H9 (cell line): Measurements from ENCODE around the gene FREM1. TPM values are rescaled to one million over a fixed set of nuclear protein-coding genes. Genes with fewer than 3 reads are reported as not detected.

Experiments
- DNase-seq: peaks from one replicate; pipeline ENCODE4 v3.0.0-alpha.2; 2017
- H2AFZ ChIP-seq: one replicate; pipeline ENCODE4 v1.6.1; 2013; ENCODE audit warnings: mild to moderate bottlenecking, low read length, control low read depth, moderate library complexity
- H2AK5ac ChIP-seq: 2 replicates; pipeline ENCODE4 v1.6.1; 2013; ENCODE audit warnings: low read length, control low read depth, mixed read lengths; ENCODE audit not compliant: insufficient read length
- H2BK120ac ChIP-seq: one replicate; pipeline ENCODE4 v1.6.1; 2013; ENCODE audit warnings: low read depth, mild to moderate bottlenecking, low read length, control low read depth, inconsistent platforms; ENCODE audit not compliant: poor library complexity, severe bottlenecking
- H2BK12ac ChIP-seq: 2 replicates; pipeline ENCODE4 v1.6.1; 2013; ENCODE audit warnings: low read length, control low read depth, mixed read lengths, low read depth; ENCODE audit not compliant: insufficient read length
- H2BK15ac ChIP-seq: 2 replicates; pipeline ENCODE4 v1.6.1; 2013; ENCODE audit warnings: low read depth, low read length, control low read depth
- H2BK20ac ChIP-seq: one replicate; pipeline ENCODE4 v1.6.1; 2013; ENCODE audit warnings: low read depth, mild to moderate bottlenecking, low read length, control low read depth, inconsistent platforms; ENCODE audit not compliant: poor library complexity, severe bottlenecking
- H2BK5ac ChIP-seq: 2 replicates; pipeline ENCODE4 v1.6.1; 2013; ENCODE audit warnings: low read length, control low read depth, mixed read lengths; ENCODE audit not compliant: insufficient read length
- H3K14ac ChIP-seq: 2 replicates; pipeline ENCODE4 v1.6.1; 2013; ENCODE audit warnings: low read length, control low read depth; ENCODE audit not compliant: insufficient read depth
- H3K18ac ChIP-seq: 2 replicates; pipeline ENCODE4 v1.6.1; 2013; ENCODE audit warnings: low read depth, mild to moderate bottlenecking, mixed read lengths, low read length, control low read depth; ENCODE audit not compliant: insufficient read length
- H3K23ac ChIP-seq: 2 replicates; pipeline ENCODE4 v1.6.1; 2013; ENCODE audit warnings: low read length, control low read depth, mixed read lengths, low read depth; ENCODE audit not compliant: insufficient read length
- H3K23me2 ChIP-seq: 2 replicates; pipeline ENCODE4 v1.6.1; 2013; ENCODE audit warnings: low read depth, mild to moderate bottlenecking, mixed read lengths, low read length, control low read depth; ENCODE audit not compliant: insufficient read length, poor library complexity, severe bottlenecking
- H3K27ac ChIP-seq: 2 replicates; pipeline ENCODE4 v1.5.1; 2013; ENCODE audit warnings: low read length, control low read depth, mixed read lengths, low read depth; ENCODE audit not compliant: insufficient read length
- H3K27me3 ChIP-seq: 2 replicates; pipeline ENCODE4 v1.6.1; 2013; ENCODE audit warnings: low read length, control low read depth, inconsistent platforms; ENCODE audit not compliant: insufficient read depth
- H3K4ac ChIP-seq: 2 replicates; pipeline ENCODE4 v1.6.1; 2013; ENCODE audit warnings: low read depth, mild to moderate bottlenecking, control low read depth, inconsistent platforms, low read length, moderate library complexity
- H3K4me1 ChIP-seq: 2 replicates; pipeline ENCODE4 v1.6.1; 2013; ENCODE audit warnings: low read length, control low read depth, inconsistent platforms; ENCODE audit not compliant: insufficient read depth
- H3K4me2 ChIP-seq: 2 replicates; pipeline ENCODE4 v1.6.1; 2013; ENCODE audit warnings: low read length, control low read depth, mixed read lengths; ENCODE audit not compliant: insufficient read length, insufficient read depth
- H3K56ac ChIP-seq: 2 replicates; pipeline ENCODE4 v1.6.1; 2013; ENCODE audit warnings: low read depth, mild to moderate bottlenecking, mixed read lengths, low read length, control low read depth; ENCODE audit not compliant: insufficient read length
- H3K79me1 ChIP-seq: 2 replicates; pipeline ENCODE4 v1.6.1; 2013; ENCODE audit warnings: low read depth, mild to moderate bottlenecking, moderate library complexity, low read length, control low read depth, inconsistent platforms; ENCODE audit not compliant: insufficient read depth, poor library complexity, severe bottlenecking
- H3K79me2 ChIP-seq: 2 replicates; pipeline ENCODE4 v1.6.1; 2013; ENCODE audit warnings: low read length, control low read depth, inconsistent platforms; ENCODE audit not compliant: insufficient read depth
- H3K9ac ChIP-seq: 2 replicates; pipeline ENCODE4 v1.6.1; 2013; ENCODE audit warnings: low read length, control low read depth, mixed read lengths; ENCODE audit not compliant: insufficient read length; ENCODE audit errors: extremely low read depth
- H3K9me3 ChIP-seq: one replicate; pipeline ENCODE4 v1.6.1; 2013; ENCODE audit warnings: low read depth, low read length, inconsistent platforms; ENCODE audit not compliant: control insufficient read depth
- H3T11ph ChIP-seq: one replicate; pipeline ENCODE4 v1.6.1; 2013; ENCODE audit warnings: mild to moderate bottlenecking, low read length, control low read depth, inconsistent platforms
- H4K20me1 ChIP-seq: one replicate; pipeline ENCODE4 v1.6.1; 2013; ENCODE audit not compliant: control insufficient read depth, insufficient read length, insufficient read depth
- H4K5ac ChIP-seq: 2 replicates; pipeline ENCODE4 v1.6.1; 2013; ENCODE audit warnings: low read depth, mild to moderate bottlenecking, mixed read lengths, low read length, control low read depth; ENCODE audit not compliant: insufficient read length
- H4K8ac ChIP-seq: replicated peaks from 2 replicates; pipeline ENCODE4 v1.6.1; 2013; ENCODE audit warnings: low read length, control low read depth, mixed read lengths, low read depth; ENCODE audit not compliant: insufficient read length
- H4K91ac ChIP-seq: 2 replicates; pipeline ENCODE4 v1.6.1; 2013; ENCODE audit warnings: low read depth, mild to moderate bottlenecking, moderate library complexity, mixed read lengths, low read length, control low read depth; ENCODE audit not compliant: insufficient read length
- H3K27ac Mint-ChIP-seq, 3 experiments: 2 replicates in 2 of 3; 3 replicates in 1 of 3; pipeline ENCODE4 v1.8.0; 2020 to 2021; ENCODE audit warnings: mixed read lengths in 3 of 3, mild to moderate bottlenecking in 1 of 3, moderate library complexity in 1 of 3
- H3K27me3 Mint-ChIP-seq: 2 replicates; pipeline ENCODE4 v1.8.0; 2021; ENCODE audit warnings: low read depth, mild to moderate bottlenecking, moderate library complexity, mixed read lengths
- H3K36me3 Mint-ChIP-seq, 3 experiments: 2 replicates in 2 of 3; 3 replicates in 1 of 3; pipeline ENCODE4 v1.8.0; 2020 to 2021; ENCODE audit warnings: low read depth in 3 of 3, mixed read lengths in 3 of 3; ENCODE audit not compliant: insufficient read depth in 1 of 3
- H3K4me1 Mint-ChIP-seq, 2 experiments: 2 replicates each; pipeline ENCODE4 v1.8.0; 2020; ENCODE audit warnings: mixed read lengths in 2 of 2
- H3K4me3 Mint-ChIP-seq, 2 experiments: 2 replicates in 1 of 2; 3 replicates in 1 of 2; pipeline ENCODE4 v1.8.0; 2020 to 2021; ENCODE audit warnings: mild to moderate bottlenecking in 2 of 2, mixed read lengths in 2 of 2, moderate library complexity in 1 of 2
- H3K9me3 Mint-ChIP-seq, 2 experiments: 2 replicates in 1 of 2; 3 replicates in 1 of 2; pipeline ENCODE4 v1.8.0; 2020; ENCODE audit warnings: mild to moderate bottlenecking in 2 of 2, mixed read lengths in 2 of 2, moderate library complexity in 1 of 2
- WGBS: extraction: QIAGEN DNeasy Blood & Tissue Kit; methylation state at CpG from one replicate; pipeline ENCODE4 v1.1.7; 2013; ENCODE audit warnings: missing lambda C conversion rate, low lambda C conversion rate, mixed read lengths; ENCODE audit not compliant: insufficient read length; ENCODE audit errors: extremely low coverage; 5-methylcytosine and 5-hydroxymethylcytosine counted together
- total RNA-seq: library from RNA; stranded (reverse); gene quantifications from 2 replicates; pipeline ENCODE4 v1.2.1, GENCODE V29; 2021
- TF ChIP-seq, protein P1 (sequence below): fragments of 200-600 bp; sonication (generic); conservative IDR thresholded peaks from 3 replicates; pipeline ENCODE4 v1.8.0; 2021; ENCODE audit warnings: antibody characterized with exemption, mild to moderate bottlenecking

FREM1 gene
- total RNA-seq, 1 experiment from 2014 or later: 0.44 TPM

DNA sequence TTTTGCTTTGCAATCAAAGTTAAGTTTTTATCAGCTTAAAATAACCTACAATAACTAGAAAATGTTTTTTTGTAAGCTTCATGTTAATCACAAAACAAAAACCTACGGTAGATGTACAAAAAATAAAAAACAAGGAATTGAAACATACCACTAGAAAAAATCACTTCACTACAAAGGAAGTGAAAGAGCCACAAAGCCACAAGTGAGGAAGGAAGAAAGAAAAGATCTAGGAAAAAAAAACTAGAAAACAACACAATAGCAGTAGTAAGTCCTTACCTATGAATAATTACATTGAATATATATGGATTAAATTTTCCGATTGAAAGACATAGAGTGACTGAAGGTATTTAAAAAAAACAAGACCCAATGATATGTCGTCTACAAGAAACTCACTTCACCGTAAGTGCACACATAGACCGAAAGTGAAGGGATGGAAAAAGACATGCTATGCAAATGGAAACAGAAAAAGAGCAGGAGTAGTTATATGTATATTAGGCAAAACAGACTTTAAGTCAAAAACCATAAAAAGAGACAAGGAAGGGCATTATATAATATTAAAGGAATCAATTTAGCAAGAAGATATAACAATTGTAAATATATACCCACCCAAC lies 203.6 kb downstream of the FREM1 start:
- H2BK12ac ChIP-seq: no peak overlapping the region
- no peak overlapping the region for H4K8ac ChIP-seq
- H2AK5ac ChIP-seq: no peak overlapping the region
- no peak overlapping the region for H3K27ac ChIP-seq
- no peak overlapping the region for H3K23ac ChIP-seq
- no peak overlapping the region for H2BK20ac ChIP-seq
- no peak overlapping the region for H2BK5ac ChIP-seq
- H3K18ac ChIP-seq: no peak overlapping the region
- H2AFZ ChIP-seq: no peak overlapping the region
- no peak overlapping the region for H2BK120ac ChIP-seq
- DNase-seq: no peak
- H3K79me1 ChIP-seq: no peaks in the 10 kb centered on the region
- no peak overlapping the region for H3K4ac ChIP-seq
- no peak overlapping the region for H2BK15ac ChIP-seq
- no CpG with 5 or more reads among the region's 5 CpGs for WGBS
- no peaks in the 10 kb centered on the region for H4K20me1 ChIP-seq
- Mint-ChIP-seq H3K4me3 (no peak overlapping the region), H3K4me1 (peaks cover 0 to 4% of the 10 kb centered on the region in 2 experiments; a peak in 2 of 4 replicates), H3K27me3 (no peaks in the 10 kb centered on the region), H3K9me3 (peaks cover 12 to 15% of the 10 kb centered on the region in 2 experiments; a peak in 4 of 5 replicates), H3K27ac (no peak overlapping the region), H3K36me3 (peaks cover 0 to 21% (median 5%) of the 10 kb centered on the region in 3 experiments; a peak in 5 of 7 replicates)
- no peaks in the 10 kb centered on the region for H3K79me2 ChIP-seq
- no peak overlapping the region for H3K9ac ChIP-seq
- no peaks in the 10 kb centered on the region for H3K4me1 ChIP-seq
- no peaks in the 10 kb centered on the region for H3K9me3 ChIP-seq
- no peak overlapping the region for H3K4me2 ChIP-seq
- H4K91ac ChIP-seq: no peak overlapping the region
- H4K5ac ChIP-seq: no peak overlapping the region
- H3K23me2 ChIP-seq: no peaks in the 10 kb centered on the region
- TF ChIP-seq, protein P1, sequence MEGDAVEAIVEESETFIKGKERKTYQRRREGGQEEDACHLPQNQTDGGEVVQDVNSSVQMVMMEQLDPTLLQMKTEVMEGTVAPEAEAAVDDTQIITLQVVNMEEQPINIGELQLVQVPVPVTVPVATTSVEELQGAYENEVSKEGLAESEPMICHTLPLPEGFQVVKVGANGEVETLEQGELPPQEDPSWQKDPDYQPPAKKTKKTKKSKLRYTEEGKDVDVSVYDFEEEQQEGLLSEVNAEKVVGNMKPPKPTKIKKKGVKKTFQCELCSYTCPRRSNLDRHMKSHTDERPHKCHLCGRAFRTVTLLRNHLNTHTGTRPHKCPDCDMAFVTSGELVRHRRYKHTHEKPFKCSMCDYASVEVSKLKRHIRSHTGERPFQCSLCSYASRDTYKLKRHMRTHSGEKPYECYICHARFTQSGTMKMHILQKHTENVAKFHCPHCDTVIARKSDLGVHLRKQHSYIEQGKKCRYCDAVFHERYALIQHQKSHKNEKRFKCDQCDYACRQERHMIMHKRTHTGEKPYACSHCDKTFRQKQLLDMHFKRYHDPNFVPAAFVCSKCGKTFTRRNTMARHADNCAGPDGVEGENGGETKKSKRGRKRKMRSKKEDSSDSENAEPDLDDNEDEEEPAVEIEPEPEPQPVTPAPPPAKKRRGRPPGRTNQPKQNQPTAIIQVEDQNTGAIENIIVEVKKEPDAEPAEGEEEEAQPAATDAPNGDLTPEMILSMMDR: no peak
- no peak overlapping the region for H3K56ac ChIP-seq
- no peaks in the 10 kb centered on the region for H3K27me3 ChIP-seq
- no peak overlapping the region for H3T11ph ChIP-seq
- H3K14ac ChIP-seq: no peak overlapping the region
